H7 (cell line): ENCODE measurements around the gene HRAS. TPM values are rescaled to one million over a fixed set of nuclear protein-coding genes. Genes with fewer than 3 reads are reported as not detected.

Experiments used
- DNase-seq: peaks from one replicate; pipeline ENCODE4 v3.0.0; 2012
- H3K27me3 ChIP-seq: 2 replicates; pipeline ENCODE4 v1.6.0; 2011; ENCODE audit warnings: mild to moderate bottlenecking, low read length; ENCODE audit not compliant: control insufficient read depth, insufficient read depth
- H3K36me3 ChIP-seq: replicated peaks from 2 replicates; pipeline ENCODE4 v1.5.1; 2011; ENCODE audit warnings: low read length; ENCODE audit not compliant: control insufficient read depth, insufficient read depth
- H3K4me3 ChIP-seq: 2 replicates; pipeline ENCODE4 v1.5.1; 2011; ENCODE audit warnings: low read depth, mild to moderate bottlenecking, control low read depth, low read length, moderate library complexity; ENCODE audit not compliant: insufficient read depth
- total RNA-seq: library from RNA; depleted of rRNA; stranded (reverse); fragments of >200 nt; shearing (Covaris generic); gene quantifications from 2 replicates; pipeline ENCODE4 v1.2.3, GENCODE V29; 2014

HRAS gene
- total RNA-seq, 1 experiment from 2014 or later: 57.9 TPM

DNA sequence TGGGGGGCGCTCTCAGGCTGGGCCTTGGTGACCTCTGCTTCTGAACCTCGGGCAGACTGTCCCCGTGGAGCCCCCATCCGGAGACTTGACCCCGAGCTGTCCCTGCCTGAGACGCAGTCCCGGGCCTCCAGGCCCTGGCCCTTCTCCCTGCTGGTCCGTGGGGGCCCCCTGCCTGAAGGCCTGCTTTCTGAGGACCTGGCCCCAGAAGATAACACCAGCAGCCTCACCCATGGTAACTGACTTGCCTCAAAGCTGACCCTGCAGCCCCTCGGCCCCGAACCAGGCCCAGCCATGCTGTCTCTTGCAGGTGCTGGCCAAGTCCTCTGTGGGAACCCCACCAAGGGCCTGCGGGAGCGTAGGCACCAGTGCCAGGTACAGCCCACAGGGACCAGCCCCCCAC is 16.2 kb upstream of the HRAS start:
- Histone ChIP-seq H3K4me3 (no peak overlapping the region), H3K36me3 (no peaks in the 10 kb centered on the region), H3K27me3 (peaks cover 12% of the 10 kb centered on the region)
- no peak for DNase-seq

DNA sequence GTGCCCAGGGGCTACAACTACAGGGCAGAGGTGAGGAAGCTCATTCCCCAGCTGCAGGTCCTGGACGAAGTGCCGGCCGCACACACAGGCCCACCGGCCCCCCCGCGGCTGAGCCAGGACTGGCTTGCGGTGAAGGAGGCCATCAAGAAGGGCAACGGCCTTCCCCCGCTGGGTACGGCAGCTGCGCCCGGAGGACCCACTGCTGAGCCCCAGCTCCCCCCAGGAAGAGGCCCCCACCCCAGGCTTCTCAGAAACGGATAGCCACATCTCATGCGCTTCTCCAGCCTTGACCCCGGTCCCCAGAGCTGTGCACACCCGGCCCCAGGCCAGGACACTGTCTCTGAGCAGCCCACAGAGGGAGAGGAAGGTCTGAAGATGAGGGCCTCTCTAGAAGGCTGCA is 15.8 kb upstream of the HRAS start:
- Histone ChIP-seq H3K4me3 (no peak overlapping the region), H3K27me3 (peaks cover 7% of the 10 kb centered on the region), H3K36me3 (no peaks in the 10 kb centered on the region)
- DNase-seq: no peak

DNA sequence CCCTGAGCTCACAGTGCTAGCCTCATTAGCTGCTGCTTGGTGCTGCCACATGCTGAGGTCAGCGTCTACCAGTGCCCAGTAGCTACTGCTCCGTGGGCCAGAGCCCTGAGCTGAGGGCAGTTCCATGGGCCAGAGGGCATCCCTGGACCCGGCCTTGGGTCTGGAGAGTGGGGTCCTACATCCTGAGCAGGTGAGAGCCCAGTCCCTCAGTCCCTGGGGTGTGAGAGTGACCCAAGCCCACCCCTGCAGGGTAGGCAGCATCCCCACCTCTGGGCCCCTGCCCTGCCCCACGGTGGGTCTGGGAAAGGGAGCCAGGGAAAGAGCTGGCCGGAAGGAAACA is 15.3 kb upstream of the HRAS start:
- Histone ChIP-seq H3K4me3 (no peak overlapping the region), H3K36me3 (no peaks in the 10 kb centered on the region)

GRCh38 chr11:550021-550745 is 14.8 kb upstream of the HRAS start:
- H3K36me3 ChIP-seq: no peaks in the 10 kb centered on the region
- no peak for DNase-seq
- no peak overlapping the region for H3K4me3 ChIP-seq
- H3K27me3 ChIP-seq: no peaks in the 10 kb centered on the region; the same call in 1 of the 2 replicates

More for the DNA sequence above, 15.3 kb upstream of the HRAS start:
- peaks cover 3% of the 10 kb centered on the region for H3K27me3 ChIP-seq
- no peak for DNase-seq

DNA sequence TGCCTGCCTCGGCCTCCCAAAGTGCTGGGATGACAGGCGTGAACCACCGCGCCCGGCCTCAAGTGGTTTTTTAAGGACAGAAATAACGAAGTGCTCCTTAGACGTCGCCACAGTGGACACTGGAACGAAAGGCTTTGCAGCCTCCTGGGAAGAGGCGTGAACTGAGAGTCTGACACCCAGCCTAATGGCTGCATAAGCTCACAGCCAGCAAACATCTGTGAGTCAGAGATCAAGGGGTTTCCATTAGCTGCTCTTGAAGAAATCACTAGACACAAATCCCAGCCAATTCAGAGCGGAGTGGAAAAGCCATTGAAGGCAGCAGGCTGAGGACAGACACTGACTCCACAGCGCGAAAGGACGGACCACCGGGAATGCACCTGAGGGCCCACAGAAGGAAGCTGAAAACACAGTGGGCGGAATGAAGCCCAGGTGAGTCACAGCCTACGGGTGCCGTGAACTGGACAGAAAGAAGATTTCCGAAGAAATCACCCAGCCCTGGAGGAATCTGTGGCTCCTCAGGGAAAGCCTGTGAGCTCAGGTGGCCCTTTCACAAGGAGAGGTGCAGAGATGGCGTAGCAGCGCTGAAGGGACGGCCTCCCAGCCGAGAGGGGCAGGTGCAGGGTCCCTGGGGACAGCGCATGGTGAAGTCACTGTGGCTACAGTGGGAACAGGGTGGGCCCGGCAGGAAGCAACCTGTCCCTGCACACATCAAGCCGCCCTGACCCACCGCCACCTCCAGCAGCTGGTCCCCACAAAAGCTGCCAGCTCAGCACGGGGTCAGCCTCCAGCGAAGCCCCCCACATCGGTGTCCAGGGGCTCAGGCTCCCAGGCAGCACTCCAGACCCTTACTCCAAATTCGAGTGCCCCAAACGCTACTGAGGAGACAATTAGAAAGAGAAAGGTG is 13.6 kb upstream of the HRAS start:
- DNase-seq: no peak
- Histone ChIP-seq H3K27me3 (no peaks in the 10 kb centered on the region), H3K36me3 (no peaks in the 10 kb centered on the region), H3K4me3 (no peak overlapping the region)

GRCh38 chr11:545171-545570 is 9.8 kb upstream of the HRAS start:
- H3K36me3 ChIP-seq: no peaks in the 10 kb centered on the region
- H3K4me3 ChIP-seq: no peak overlapping the region
- DNase-seq: no peak
- no peaks in the 10 kb centered on the region for H3K27me3 ChIP-seq

DNA sequence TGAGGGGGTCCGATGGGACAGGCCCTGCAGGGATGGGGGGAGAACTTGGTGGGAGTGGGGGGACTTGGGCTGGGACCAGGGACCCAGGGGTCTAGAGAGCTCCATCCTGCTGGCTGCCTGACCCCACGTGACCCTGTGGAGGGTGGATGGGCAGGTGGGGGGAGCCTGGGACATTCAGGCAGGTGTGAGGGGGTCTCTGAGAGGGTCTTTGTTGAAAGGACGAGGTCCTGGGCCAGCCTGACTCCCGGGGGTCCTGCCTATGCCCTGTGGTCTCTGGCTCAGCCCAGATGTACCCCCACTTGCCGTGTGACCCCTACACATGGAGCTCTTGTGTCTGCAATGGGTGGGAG is 9.4 kb upstream of the HRAS start:
- Histone ChIP-seq H3K4me3 (no peak overlapping the region), H3K27me3 (no peaks in the 10 kb centered on the region), H3K36me3 (no peaks in the 10 kb centered on the region)
- no peak for DNase-seq

- H3K4me3 ChIP-seq: no peak overlapping the region
- H3K27me3 ChIP-seq: peaks cover 10% of the 10 kb centered on the region
- no peaks in the 10 kb centered on the region for H3K36me3 ChIP-seq
- no peak for DNase-seq
Observed at GRCh38 chr11:541433-541885, 6.1 kb upstream of the HRAS start.

DNA sequence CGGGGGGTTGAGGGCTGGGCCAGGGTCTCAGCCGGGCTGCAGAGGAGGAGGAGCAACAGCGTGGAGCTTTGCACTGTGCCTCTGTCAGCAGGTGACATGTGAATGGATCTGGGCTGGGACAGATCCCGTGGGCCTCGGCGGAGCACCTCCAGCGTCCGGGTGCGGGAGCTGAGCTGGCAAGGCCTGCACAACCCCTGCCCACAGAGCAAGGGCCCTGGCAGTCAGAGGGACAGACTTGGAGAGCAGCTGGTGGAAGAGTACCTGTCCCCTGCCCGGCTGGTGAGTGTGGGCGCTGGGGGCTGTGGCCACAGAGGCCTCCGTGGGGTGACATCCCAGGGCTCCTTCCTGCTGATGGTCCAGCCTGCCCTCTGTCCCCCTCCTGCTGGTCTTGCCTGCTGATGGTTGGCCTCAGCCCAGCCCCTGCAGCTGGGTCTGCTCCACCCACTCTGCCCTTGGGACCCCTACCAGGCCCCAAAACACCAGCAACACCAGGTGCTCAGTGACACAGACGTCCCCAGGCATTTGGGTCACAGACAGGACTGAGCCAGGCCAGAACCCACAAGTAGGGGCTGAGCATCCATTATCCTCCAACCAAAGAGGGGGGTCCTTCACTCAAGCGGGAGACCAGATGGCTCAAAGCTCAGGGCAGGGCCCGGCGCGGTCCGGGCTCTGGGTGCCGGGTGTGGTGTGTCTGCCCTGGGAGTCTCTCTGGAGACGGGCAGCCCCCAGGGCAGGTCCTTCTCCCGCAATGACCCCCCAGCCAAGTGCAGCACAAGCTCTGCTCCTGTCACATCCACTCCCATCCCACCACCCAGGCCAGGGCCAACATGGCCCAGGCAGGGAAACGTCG is 5.4 kb upstream of the HRAS start:
- no peaks in the 10 kb centered on the region for H3K36me3 ChIP-seq
- DNase-seq: no peak
- H3K4me3 ChIP-seq: no peak overlapping the region
- peaks cover 11% of the 10 kb centered on the region for H3K27me3 ChIP-seq

- H3K4me3 ChIP-seq: no peak overlapping the region
- no peak for DNase-seq
- H3K27me3 ChIP-seq: peaks cover 11% of the 10 kb centered on the region
- H3K36me3 ChIP-seq: no peaks in the 10 kb centered on the region
Observed at GRCh38 chr11:539971-540481, 4.7 kb upstream of the HRAS start.

GRCh38 chr11:538431-539051 is 3.2 kb upstream of the HRAS start:
- DNase-seq: no peak
- Histone ChIP-seq H3K4me3 (no peak overlapping the region), H3K36me3 (no peaks in the 10 kb centered on the region), H3K27me3 (peaks cover 11% of the 10 kb centered on the region)

DNA sequence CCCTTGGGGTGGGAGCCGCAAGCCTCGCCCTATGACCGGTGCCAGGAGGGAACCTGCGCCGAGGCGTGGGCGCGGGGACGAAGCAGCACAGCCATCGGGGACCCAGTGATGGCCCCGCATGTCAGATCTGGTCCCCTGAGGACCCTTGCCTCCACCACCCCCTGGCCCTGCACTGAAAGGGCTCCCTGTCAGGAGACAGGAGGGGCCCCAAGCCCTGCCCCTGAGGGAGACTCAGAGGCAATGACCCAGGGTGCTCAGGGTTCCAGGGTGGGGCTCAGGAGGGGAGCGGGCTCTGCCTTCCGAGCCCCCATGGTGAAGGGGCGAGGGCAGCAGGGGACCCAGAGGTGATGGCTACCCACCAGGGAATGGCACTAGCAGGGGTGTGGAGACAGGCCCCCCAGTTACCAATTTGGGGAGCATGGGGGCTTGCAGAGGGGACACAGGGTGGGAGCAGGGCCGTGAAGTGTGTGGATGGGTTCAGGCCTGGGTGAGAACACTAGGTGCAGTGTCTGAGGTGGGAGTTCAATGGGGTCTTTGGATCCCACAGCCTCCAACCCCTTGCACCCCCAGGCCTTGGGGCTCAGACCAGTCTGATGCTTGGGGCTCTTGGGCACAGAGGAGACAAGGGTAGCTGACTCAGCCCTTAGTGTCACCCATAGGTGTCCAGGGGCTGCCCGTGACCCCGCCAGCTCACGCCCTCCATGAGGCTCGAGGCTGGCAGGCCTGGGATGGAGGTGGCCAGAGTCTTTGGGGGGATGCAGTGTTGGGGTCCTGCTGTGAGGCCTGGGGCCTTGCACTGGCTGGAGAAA is 2.5 kb upstream of the HRAS start:
- DNase-seq: no peak
- peaks cover 11% of the 10 kb centered on the region for H3K27me3 ChIP-seq
- H3K4me3 ChIP-seq: peak overlapping the region; percentile 31
- H3K36me3 ChIP-seq: no peaks in the 10 kb centered on the region

DNA sequence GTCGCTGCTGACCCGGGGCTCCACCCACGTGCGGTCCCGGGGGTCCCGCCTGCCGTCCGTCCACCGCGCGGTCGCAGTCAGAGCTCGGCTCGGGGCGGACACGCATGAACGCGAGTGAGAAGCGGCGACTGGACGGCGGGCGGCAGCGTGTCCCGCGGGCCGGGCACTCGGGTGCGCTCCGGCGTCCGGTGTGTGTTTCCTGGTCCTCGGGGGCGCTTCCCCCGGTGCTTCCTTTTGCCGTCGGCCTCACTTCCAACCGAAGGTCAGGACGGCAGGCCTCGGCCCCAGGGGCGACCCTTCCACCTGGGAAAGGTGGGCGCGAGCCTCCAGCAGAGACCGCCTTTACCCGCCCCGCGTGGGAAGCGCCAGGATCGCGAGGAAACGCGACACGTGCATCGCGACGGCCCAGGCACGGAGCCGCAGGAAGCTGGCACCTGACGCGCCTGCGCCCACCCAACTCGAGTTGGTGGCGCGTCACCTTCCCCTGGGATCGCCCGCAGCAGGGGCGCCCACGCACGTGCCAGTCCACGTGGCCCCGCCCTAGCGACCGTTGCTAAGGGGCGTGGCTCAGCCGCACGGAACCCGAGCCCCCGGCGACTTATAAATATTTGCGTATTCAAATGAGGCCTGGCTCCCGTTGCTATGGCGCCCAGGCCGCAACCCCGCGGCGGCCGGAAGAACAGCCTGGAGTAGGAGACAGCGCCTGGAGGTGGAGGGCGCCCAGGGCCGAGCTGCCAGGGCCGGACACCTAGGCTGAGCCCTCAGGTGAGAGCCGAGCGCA is 1.7 kb upstream of the HRAS start, which contains the start of gene LRRC56:
Gene LRRC56, plus strand, starts transcription at position 687 of the 781 bp plus-strand sequence. CDS start 3,158 bp downstream, outside the sequence.
- Histone ChIP-seq H3K4me3 (peak within 1 kb of the TSS; percentile 80), H3K36me3 (peaks cover 3% of the 10 kb centered on the region), H3K27me3 (peaks cover 11% of the 10 kb centered on the region)
- peak; percentile 99 for DNase-seq
